HG02938 (cell line): ENCODE data around the gene GRM8.
A peak's percentile ranks its signal among the peaks of the same experiment; 100 is the strongest.

Experiments
- ATAC-seq: cut with Tn5 transposase; IDR thresholded peaks from one replicate; pipeline ENCODE4 v1.9.1; 2021; ENCODE audit warnings: mild to moderate bottlenecking, moderate library complexity; ENCODE audit not compliant: unreplicated experiment

GRM8 gene

DNA sequence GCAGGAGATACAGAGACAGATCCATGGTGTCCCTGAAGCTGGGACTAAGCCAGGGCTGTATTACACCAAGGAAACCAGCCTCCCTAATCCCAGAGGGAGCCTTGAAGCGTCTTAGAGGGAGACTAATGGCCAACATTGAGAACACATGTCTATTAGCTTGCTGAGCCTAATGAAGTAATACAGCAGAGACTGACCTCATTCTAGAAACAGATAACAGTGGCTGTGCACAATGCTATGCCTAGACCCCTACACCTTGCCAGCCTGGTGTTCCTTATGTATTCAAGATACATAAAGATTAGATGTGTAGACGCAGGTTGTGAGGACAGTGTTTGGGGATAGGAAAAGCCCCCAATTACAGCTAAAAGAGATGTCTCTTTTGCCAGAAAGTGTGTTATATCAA is 19.1 kb downstream of the GRM8 start:
- no peak for ATAC-seq

DNA sequence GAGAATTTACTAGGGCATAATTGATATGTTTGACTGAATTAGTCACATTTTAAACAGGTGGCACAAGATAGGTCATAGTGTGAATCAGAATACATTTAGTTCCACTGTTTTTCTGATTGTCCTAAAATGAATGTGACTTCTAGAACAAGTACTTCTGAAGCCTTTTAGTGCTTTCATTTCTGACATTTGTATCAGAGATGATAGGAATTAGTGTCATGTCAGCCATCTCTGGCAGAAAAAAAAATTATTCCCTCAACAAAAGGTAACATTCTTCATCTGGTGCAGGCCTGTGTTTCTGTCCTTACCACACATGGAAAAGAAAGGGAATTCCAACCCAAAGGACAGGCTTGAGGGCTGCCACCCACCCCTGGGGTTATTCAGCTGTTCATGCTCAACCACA is 21.3 kb downstream of the GRM8 start:
- ATAC-seq = no peak

DNA sequence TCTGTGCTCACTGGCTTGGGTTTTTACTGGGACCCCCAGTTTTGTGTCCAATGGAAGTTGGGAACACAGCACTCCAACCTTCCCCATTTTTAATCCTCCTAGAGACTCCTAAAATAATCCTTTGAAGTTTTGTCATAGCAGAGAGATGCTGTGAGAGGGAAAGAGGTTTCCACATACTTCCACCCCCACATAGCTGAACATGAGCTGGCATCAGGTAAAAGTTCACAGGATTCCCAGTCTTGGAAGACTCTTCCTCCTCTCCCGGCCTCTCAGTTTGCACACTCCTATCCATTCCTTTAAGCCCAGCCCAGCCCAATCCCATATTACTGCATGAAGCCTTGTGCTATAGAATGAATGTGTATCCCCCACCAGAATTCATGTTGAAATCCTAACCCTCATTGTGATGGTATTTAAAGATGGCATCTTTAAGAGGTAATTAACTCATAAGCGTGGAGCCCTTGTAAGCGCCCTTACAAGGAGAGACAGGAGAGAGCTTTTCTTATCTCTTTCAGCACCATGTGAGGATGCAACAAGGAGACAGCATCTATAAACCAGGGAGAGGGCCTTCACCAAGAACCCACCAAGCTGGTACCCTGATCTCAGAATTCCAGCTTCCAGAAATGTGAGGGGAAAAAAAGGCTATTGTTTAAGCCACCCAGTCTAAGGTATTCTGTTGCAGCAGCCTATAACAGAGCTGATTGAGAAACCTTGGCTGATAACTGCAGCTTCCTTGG is 22.4 kb downstream of the GRM8 start:
- no peak for ATAC-seq

DNA sequence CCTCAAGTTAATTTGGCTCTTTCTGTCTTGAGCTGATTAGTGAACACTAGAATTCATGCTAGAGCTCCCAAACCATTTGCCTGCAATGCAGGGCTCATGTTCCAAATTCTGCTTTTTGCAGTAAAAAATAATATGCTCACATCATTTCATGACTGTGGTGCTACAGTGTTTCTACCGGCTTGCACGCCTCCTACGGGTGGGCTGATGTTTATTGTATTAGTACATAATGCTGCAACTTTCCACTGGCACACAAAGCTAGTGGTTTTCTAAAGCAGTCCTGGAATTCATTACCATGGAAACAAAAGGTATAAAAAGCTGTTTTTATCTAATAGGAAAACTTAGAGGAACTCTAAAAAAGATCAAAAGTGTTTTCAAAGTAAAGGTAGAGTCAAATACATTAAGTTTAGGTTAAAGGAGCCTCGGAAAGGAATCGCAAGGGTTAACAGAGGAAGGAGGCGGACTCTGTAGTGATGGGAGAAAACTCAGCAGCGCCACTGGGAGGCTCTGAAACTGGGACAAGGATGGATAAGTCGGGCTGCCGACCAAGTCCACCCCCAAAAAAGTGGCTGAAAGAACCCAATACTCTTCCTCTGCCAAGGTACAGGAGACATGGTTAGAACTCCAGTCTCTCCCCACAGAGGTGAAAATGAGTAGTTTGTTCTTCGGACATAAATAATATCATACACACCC is 25.9 kb downstream of the GRM8 start:
- ATAC-seq = no peak

DNA sequence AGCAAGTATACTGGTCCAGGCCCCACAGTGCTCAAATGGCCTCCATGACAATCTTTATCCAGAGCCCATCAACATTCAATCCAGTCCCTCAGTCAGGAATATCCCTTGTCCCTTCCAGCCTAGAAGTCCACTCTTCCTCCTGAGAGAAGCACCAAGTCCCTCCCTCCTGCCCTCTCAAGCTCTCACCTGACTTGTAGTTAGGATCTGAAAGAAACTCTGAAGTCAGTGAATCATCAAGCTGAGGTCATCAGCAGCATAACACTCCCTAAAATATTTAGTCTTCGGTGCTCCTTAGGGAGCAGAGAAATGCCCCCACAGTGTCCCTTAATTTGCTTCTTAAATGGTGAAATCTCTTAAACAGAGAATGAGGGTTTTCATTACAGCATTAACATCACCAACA is 31.0 kb downstream of the GRM8 start:
- no peak for ATAC-seq

DNA sequence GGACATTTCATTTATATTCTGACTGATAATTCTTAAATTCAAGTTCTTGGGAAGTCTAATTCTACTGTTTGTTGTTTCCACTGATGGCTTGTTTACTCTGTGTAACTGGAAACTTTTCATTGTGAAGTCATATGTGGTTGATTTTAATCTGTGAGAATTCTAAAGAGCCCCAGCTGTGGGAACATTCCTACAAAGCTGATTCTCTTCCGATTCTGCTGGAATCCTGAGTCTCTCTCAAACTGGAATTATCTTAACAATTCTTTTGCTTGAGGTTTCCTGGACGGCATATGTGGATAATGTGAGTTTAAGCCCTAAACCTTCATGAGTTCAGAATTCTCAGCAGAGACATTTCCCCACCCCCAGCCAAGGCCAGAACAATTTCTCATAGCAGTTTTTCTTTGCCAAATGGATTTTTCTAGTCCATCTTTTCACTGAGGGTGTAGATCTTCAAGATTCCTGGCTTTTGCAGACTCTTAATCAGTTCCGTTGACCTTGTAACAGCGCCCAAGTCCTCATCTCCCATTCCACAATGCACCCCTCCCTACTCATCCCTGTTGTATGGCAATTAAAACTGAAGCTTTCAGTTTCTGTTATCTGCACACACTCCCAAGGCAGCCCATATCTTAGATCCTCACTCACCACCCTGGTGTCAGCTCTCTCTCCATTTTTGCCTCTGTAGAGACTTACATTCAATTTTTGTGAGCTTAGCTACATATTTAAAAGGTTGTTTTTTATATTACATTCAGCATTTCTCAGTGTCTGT is 37.6 kb downstream of the GRM8 start:
- ATAC-seq = no peak

DNA sequence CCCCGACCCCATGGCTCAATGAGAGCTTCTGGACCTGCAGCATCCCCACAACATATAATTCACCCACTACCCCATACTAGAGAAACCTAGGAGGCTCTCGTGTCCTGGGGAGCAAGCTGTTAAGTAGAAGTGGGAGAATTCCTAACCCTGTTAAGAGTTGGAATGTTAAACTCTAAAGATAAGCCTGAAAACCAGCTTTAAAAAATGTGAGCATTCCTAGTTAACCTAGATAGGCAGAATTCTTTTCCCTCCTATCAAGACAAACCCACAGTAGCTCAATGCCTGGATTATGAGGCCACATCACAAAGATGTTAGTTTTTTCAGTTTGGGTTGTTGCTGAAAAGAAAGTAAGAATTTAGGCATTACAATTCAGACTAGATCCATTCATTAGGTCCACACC is 42.9 kb downstream of the GRM8 start:
- no peak for ATAC-seq

DNA sequence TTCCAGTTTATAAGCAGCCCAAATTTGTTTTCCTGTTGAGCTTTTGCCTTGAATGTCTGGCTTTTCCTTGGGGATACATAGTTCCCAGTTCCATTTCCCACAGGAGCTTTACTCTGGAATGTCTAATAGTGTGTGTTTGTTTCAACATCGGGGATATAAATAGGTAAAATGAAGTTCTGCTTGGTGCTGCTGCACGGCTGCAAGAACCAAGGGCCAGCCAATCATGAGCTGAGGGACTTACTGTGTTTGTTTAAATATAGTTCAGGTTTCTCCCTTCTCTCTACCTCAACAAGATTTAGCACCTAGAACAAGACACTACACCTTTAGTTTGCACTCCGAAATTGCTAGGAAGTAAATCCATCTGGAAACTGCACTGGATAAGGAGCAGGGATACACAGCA is 43.9 kb downstream of the GRM8 start:
- ATAC-seq = no peak

DNA sequence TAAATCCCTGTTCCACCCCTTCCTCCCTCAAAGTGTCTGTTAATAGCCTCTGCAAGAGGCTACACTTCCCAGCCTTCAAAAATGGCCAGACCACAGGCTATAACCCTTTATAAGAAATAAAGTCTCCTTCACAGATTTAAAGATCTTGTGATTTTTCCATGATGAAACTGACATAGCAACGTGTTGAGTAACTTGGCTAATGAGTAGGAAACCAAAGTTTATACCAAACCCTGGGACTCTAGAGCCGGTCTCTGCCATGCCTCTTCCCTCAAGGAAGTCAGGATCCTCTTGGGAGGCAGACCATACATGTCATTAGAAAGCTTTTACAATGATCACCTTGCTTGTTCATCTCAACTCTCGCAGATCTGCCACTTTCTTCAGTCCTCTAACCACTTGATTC is 44.4 kb downstream of the GRM8 start:
- no peak for ATAC-seq

DNA sequence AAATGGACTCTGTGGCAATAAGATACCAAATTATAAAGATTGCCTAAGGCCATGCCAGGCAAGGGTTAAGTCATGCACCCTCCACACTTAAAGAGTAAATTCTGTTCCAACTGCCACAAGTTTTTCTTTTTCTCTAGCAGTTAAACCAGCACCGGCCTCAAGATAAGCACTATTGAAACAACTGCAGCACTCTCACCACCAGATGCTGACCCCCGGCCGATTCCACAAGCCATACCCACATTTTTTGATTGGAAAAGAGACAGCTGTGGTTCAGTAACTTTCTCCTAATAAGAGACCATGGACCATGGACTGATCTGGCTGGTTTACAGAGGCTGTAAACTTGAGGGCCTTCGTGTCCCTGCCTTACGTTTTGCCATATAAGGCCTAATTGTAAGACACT is 44.9 kb downstream of the GRM8 start:
- ATAC-seq = no peak

DNA sequence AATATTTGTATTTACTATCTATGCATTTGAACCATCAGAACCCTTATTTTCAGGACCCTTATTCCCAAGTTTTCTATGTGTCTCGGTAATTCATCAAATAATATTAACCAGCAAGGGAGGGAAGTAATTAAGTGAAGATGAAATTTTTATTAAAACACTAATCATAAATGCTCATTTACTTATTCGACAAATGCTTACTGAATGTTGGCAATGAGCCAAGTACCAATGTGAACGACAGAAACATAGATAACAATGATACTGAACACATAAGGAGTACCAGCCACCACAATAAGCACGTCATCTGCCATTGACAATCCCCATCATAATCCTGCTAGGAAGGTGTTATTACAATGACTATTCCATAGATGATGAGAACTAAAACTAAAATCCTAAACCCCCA is 45.5 kb downstream of the GRM8 start:
- no peak for ATAC-seq

DNA sequence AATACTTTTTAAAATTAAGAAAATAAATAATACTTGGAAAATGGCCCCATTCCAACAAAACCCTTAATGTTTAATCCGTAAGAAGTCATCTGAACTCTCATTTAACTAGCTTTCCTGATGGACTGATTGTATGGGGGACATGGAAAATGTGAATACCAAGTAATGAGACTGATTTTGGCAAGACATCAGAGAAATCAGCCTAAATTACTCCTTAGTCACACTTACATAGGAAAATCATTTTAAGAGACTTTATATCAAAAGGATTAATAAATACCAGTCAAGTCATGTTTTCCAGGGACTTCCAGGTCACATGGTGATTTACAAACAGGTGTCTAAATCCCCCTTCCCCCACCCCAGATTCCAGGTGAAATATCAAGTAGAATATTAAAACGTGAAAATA is 58.2 kb downstream of the GRM8 start:
- no peak for ATAC-seq

DNA sequence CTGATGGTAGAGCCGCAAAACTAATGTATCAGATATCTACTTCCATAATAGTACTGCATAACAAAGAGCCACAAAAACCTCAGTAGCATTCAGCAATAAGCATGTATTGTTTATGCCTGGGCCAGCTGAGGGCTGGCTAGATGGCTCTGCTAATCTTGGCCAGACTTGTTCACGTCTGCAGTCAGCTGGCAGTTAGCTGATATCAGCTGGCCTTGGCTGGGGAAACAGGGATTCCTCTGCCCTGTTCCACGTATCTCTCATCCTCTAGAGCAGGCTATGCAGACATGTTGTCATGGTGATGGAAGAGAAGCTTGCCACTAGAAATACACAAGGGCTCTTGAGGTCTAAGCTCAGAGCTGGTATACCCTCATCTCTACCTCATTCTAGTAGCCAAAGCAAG is 62.9 kb downstream of the GRM8 start:
- no peak for ATAC-seq

DNA sequence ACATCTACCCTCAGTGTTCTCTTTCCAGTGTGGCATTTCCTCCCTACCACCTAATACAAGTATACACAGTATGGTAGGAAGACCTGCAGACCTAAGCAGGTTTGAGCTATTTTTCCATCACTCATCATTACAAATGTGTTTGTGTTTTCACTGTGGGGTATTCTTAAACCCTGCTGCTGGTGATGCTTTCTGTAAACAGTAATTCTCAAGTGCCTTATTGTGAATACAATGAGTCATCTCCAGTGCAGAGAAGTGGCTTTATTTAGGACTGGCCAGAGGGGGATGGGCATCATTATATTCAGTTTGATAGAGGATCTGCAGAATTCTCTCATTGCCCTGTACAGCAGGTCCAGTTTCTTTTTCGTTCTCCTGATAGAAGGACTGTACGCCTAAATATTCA is 63.7 kb downstream of the GRM8 start:
- no peak for ATAC-seq

DNA sequence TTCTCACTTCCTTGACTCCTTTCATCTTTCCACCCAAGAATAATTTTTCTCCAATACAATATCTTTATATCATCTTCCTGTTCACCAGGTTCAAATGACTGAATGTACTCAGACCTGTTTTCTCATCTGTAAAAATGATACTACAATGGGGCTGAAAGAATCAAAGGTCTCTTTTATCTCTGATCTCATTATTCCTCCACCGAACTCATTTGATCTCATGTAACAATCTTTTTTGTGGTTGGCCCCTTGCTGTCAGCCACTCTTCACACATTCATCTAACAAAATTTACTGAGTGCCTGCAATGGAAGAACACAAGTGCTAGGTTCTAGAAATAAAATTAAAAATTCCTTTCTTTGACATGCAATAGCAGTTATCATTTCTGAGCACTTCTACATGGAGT is 65.0 kb downstream of the GRM8 start:
- no peak for ATAC-seq

DNA sequence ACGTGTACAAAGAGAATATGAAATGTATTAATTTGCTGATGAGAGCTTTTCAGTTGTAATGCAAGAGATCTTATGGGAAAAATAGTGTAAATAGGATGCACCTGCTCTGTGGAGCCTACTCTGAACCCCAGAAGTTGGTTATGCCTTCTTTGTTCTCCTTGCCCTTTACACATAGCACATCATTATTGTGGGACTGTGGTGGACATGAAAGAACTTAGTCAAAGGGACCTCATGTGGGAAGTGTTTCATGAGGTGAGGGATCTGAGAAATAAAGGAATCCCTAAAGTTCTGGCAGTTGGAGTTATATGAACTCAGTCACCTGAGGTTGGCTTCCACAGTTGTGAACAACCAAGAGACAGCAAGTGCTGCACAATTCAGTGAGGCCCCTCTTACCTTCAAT is 66.1 kb downstream of the GRM8 start:
- ATAC-seq = no peak

DNA sequence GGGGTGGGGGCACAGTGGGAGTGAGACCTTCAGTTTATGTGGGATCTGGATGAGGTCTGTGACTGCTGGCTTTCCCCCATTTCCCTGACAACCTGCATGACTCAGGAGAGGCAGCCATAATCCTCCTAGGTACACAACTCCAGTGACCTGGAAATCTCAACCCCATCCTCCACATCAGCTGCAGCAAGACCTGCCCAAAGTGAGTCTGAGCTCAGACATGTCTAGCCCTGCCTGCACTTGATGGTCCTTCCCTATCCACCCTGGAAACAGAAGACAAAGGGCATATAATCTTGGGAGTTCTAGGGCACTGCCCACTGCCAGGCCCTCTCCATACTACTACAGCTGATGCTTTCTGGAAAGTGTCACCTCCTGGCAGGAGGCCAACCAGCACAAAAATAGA is 75.6 kb downstream of the GRM8 start:
- ATAC-seq = no peak

DNA sequence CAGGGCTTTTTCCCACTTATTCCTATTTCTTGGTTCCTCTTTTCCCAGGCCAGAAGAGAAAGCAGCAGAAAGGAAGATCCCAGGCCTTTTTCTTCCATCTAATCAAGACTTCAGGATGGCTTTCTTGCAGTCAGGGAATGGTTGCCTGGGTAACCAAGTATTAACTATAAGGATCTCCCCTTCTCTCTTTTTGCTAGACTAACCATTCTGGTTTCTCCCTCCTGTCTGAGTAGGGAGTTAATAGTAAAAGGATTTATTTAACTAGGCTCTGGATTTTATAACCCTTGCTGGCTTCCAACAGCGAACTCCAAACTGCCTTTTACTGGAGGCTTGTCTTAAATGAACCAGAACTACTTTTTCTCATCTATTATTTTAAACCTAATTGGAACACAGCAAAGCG is 90.4 kb downstream of the GRM8 start:
- ATAC-seq = no peak

DNA sequence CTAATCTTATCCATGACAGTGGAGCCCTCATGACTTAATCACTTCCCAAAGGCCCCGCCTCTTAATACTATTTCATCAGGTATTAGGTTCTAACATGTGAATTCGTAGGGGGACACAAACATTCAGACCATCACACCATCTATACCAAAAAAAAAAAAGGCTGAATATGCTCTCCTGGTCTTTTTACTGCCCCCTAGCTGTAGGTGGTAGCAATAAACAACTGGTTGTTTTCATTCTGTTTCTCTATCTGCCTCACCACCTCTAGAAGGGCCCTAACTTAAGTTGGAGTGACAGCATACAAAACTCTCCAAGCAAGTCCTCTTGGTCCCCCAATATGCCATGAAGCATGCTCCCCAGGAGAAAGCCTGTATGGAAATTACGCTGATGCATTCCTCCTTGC is 94.1 kb downstream of the GRM8 start:
- ATAC-seq = peak; percentile 74

DNA sequence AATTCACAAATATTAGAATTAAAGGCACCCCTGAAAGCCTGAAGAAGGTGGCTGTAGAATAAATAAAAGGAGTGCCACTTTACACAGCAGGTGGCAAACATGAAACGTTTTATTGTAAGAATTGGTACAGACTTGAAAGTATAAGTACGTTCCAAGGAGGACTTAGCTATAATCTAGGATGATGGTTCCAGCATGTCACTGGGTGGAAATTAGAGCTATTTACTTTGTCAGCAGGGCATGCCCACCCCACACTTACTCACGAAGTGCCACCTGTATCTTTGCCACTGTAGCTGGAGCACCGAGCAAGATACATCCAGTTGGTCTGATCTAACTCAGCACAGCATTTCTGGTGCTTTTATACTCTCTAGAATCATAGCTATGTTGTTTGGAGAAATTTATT is 97.8 kb downstream of the GRM8 start:
- ATAC-seq = no peak

DNA sequence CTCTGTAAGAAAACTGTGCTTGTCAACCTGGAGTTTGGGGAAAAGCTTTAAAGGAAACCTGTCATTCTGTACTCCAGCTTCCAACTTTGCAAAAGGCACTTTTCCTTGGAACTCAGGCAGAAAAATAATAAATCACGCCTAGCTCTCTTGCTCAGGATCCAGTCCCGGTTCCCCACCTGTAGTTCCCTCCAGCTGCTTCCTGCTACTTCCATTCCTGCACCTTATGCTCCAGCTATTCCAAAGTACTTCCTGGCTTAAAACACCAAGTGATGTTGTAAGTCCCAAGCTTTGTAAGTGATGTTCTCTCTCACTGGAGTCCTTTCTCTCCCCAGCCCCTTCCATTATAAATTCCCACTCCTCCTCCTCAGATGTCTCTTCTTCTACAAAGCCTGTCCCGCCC is 98.6 kb downstream of the GRM8 start:
- ATAC-seq = no peak

DNA sequence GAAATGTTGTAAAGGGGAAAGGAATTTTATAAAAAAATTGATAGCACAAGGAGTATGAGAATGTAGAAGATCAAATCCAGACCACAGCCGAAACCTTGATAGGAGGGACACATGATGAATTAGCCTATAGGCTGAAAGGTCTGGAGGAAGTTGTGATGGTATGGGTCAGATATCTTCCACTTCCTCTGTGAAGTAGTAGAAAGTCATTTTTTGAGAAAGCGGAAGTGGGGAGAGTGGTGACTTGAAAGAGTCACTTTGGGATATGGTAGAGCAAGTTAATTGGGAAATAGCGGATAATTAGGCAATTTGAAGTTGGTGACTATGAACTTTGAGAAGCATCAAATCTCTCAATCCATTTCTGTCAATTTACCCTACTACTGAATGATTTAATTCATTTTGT is 99.4 kb downstream of the GRM8 start:
- ATAC-seq = no peak
